GM12864 (cell line): ENCODE data around the gene LTA.
A peak's percentile ranks its signal among the peaks of the same experiment; 100 is the strongest.

Experiments used
- DNase-seq: peaks from one replicate; pipeline ENCODE4 v3.0.0-alpha.2; 2011; ENCODE audit warnings: low read depth
- H3K4me3 ChIP-seq: 2 replicates; pipeline ENCODE4 v1.5.1; 2011; ENCODE audit warnings: mild to moderate bottlenecking, low read depth, low read length, control low read depth
- TF ChIP-seq, protein P1 (sequence below): IDR thresholded peaks from 2 replicates; pipeline ENCODE4 v1.5.1; 2011; ENCODE audit warnings: low read depth, mild to moderate bottlenecking, moderate library complexity, low read length, control low read depth, inconsistent platforms; ENCODE audit errors: missing control alignments

Gene LTA, protein sequence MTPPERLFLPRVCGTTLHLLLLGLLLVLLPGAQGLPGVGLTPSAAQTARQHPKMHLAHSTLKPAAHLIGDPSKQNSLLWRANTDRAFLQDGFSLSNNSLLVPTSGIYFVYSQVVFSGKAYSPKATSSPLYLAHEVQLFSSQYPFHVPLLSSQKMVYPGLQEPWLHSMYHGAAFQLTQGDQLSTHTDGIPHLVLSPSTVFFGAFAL

GRCh38 chr6:31572041-31572911 is at the start of gene LTA:
Gene LTA, plus strand, starts transcription at chr6:31572289. Its CDS starts 454 bp downstream, at chr6:31572743.
- DNase-seq = peak; percentile 68
- TF ChIP-seq, protein P1, sequence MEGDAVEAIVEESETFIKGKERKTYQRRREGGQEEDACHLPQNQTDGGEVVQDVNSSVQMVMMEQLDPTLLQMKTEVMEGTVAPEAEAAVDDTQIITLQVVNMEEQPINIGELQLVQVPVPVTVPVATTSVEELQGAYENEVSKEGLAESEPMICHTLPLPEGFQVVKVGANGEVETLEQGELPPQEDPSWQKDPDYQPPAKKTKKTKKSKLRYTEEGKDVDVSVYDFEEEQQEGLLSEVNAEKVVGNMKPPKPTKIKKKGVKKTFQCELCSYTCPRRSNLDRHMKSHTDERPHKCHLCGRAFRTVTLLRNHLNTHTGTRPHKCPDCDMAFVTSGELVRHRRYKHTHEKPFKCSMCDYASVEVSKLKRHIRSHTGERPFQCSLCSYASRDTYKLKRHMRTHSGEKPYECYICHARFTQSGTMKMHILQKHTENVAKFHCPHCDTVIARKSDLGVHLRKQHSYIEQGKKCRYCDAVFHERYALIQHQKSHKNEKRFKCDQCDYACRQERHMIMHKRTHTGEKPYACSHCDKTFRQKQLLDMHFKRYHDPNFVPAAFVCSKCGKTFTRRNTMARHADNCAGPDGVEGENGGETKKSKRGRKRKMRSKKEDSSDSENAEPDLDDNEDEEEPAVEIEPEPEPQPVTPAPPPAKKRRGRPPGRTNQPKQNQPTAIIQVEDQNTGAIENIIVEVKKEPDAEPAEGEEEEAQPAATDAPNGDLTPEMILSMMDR = no peak
- peak within 1 kb of the TSS; percentile 55 for H3K4me3 ChIP-seq

GRCh38 chr6:31525553-31525931 is 46.5 kb upstream of the LTA start:
- DNase-seq = no peak
- TF ChIP-seq, protein P1 = no peak
- H3K4me3 ChIP-seq = no peak overlapping the region

DNA sequence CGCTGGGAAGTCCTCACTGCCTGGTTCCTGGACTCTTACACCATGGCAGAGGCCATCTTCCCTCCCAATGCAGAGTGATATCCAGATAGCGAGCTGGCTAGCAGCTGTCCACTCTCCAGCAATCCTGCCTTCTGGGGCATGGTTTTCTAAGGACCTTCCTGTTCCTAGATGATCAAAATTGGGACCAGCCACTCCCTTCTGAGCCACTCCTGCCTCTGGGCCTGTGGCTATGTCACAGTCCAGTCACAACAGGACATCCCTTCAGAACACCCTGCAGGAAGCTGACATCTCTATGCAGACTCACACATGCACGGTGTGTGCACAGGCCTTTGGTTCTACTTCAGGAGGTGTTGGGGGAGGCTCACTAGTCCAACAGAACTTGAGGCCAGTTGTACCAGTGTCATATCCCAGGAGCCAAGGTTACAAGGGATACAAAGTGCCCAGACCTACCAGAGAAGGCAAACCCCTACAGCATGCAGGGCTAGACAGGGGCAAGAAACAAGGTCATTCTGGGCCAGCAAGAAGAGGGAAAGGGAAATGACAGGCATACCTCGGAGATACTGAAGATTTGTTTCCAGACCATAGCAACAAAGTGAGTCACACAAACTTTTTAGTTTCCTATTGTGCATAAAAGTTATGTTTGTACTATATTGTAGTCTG is 46.0 kb upstream of the LTA start:
- TF ChIP-seq, protein P1 = no peak
- no peak overlapping the region for H3K4me3 ChIP-seq
- no peak for DNase-seq

DNA sequence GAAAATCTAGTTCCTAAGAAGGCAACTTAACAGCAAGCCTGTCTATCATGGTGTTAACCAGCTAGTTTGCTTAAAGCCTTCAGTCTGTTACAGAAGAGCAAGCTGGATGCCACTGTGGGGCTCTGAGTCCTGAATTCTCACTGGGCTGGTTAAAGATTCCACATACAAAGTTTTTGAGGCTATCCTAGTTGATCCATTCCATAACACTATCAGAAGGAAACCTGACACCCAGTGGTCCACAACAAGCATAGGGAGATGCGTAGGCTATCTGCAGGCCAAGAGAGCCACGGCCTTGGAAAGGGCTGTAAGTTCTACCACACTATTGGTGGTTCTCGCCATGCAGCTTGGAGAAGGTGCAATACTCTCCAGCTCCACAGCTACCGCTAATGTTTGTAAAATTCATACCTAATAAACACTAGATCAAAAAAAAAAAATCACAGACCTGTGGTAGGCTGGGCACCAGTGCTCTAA is 43.7 kb upstream of the LTA start:
- no peak overlapping the region for H3K4me3 ChIP-seq
- DNase-seq = no peak
- TF ChIP-seq, protein P1 = no peak

- no peak within 1 kb of the TSS for H3K4me3 ChIP-seq
- TF ChIP-seq, protein P1 = no peak
- DNase-seq = no peak
These were observed 43.2 kb upstream of the LTA start, which contains the start of gene MCCD1 for GRCh38 chr6:31528821-31529328. Gene MCCD1, plus strand, starts transcription at chr6:31528962. Its CDS starts 53 bp downstream, at chr6:31529015.

GRCh38 chr6:31529329-31530150 is 42.5 kb upstream of the LTA start:
- no peak overlapping the region for H3K4me3 ChIP-seq
- DNase-seq = no peak
- TF ChIP-seq, protein P1 = no peak
